ENCODE results near the gene FAM187B.
"Not testable (repeated sequence)": the region's sequence is repeated elsewhere in the genome, so short reads cannot be mapped to it uniquely, and the experiment has no call there.

Gene FAM187B

GRCh38 chr19:35199481-35199880, 29.1 kb downstream of the FAM187B start:
- no peak overlapping the region for H3K27ac ChIP-seq (ENCODE audit: low read depth, low read length)

GRCh38 chr19:35196861-35197260, 31.7 kb downstream of the FAM187B start:
- not testable (repeated sequence) for H3K4me1 ChIP-seq (ENCODE audit: control insufficient read depth in 1 of 2, insufficient read depth in 2 of 2, low read length in 2 of 2); H3K36me3 ChIP-seq (ENCODE audit: control insufficient read depth in 1 of 2, insufficient read depth in 2 of 2, low read length in 2 of 2); H3K9me3 ChIP-seq (ENCODE audit: control insufficient read depth in 1 of 2, low read length in 2 of 2); H3K9ac ChIP-seq (ENCODE audit: low read depth in 1 of 2, low read length in 2 of 2); H3K27ac ChIP-seq (ENCODE audit: low read depth, low read length); H3K4me3 ChIP-seq (ENCODE audit: low read depth in 1 of 2, low read length in 2 of 2); H3K27me3 ChIP-seq (ENCODE audit: control insufficient read depth in 1 of 2, insufficient read depth in 2 of 2, low read length in 2 of 2)

More at GRCh38 chr19:35199481-35199880, 29.1 kb downstream of the FAM187B start:
- Histone ChIP-seq H3K27me3 (ENCODE audit: control insufficient read depth in 1 of 2, insufficient read depth in 2 of 2, low read length in 2 of 2) (no peaks in the 10 kb centered on the region), H3K36me3 (ENCODE audit: control insufficient read depth in 1 of 2, insufficient read depth in 2 of 2, low read length in 2 of 2) (no peaks in the 10 kb centered on the region), H3K9ac (ENCODE audit: low read depth in 1 of 2, low read length in 2 of 2) (no peak overlapping the region), H3K4me3 (ENCODE audit: low read depth in 1 of 2, low read length in 2 of 2) (no peak overlapping the region), H3K4me1 (ENCODE audit: control insufficient read depth in 1 of 2, insufficient read depth in 2 of 2, low read length in 2 of 2) (no peaks in the 10 kb centered on the region), H3K9me3 (ENCODE audit: control insufficient read depth in 1 of 2, low read length in 2 of 2) (no peaks in the 10 kb centered on the region)

DNA sequence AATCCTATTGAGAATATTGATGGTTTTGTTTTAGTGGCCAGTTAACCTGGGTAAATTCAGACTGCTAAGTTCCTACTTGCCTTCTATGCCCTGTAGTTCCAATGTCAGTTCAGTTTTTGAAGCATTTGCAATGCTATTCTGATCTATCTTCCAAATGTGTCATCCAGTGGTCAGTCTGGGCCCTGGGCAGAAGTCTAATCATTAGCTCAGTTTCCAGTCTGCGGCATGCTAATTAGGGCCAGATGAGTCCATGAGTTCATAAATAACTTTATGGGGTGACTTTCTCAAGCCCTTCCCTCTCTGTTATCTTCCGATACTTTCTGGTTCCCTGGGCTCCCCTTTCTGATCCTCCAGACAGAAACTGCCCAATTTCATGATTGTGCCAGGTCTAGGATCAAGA, 32.7 kb downstream of the FAM187B start:
- H3K4me1 ChIP-seq (ENCODE audit: control insufficient read depth in 1 of 2, insufficient read depth in 2 of 2, low read length in 2 of 2) = no peaks in the 10 kb centered on the region
- H3K36me3 ChIP-seq (ENCODE audit: control insufficient read depth in 1 of 2, insufficient read depth in 2 of 2, low read length in 2 of 2) = no peaks in the 10 kb centered on the region
- no peak overlapping the region for H3K9ac ChIP-seq (ENCODE audit: low read depth in 1 of 2, low read length in 2 of 2)
- no peak overlapping the region for H3K4me3 ChIP-seq (ENCODE audit: low read depth in 1 of 2, low read length in 2 of 2)
- no peak overlapping the region for H3K27ac ChIP-seq (ENCODE audit: low read depth, low read length)
- H3K9me3 ChIP-seq (ENCODE audit: control insufficient read depth in 1 of 2, low read length in 2 of 2) = no peaks in the 10 kb centered on the region
- H3K27me3 ChIP-seq (ENCODE audit: control insufficient read depth in 1 of 2, insufficient read depth in 2 of 2, low read length in 2 of 2) = no peaks in the 10 kb centered on the region

DNA sequence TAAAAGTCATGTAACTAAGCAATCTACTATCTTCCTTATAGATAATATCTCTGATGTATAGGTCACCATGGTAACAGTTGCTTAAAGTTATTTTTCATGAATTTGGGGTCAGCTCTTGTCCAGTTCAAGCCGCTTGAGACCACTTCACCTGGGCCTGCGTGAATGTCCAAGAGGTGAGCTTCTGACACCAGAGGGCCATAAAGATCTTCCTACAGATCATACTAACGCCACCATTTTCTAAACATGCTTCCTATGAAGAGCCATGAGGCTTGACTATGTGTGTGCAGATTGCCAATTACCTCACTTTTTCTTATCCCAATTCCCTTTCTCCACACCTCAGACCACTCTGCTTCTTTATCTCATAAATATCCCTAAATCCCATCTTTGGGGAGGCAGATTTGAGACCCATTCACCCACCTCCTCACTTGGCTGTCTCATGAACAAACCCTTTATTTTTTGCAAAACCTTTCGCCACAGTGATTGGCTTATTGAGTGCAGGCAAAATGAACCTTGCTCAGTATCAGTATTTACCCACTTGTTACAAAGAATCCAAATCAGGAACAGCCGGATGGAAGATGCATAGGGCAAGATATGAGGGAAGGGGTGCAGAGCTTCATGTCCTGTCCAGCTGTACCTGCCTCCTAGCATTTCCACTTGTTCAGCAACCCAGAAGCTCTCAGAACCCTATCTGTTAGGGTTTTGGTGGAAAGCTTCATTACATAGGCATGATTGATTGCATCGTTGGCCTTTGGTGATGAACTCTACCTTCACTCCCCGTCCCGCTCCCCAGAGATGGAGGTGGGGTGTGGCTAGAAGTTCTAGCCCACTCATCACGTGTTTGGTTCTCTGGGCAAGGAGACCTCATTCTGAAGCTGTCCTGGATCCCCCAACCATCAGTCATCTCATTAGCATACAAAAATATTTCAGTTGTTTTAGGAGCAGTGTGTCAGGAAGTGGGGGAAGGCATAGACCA, 34.2 kb downstream of the FAM187B start:
- no peaks in the 10 kb centered on the region for H3K9me3 ChIP-seq (ENCODE audit: control insufficient read depth in 1 of 2, low read length in 2 of 2)
- H3K27me3 ChIP-seq (ENCODE audit: control insufficient read depth in 1 of 2, insufficient read depth in 2 of 2, low read length in 2 of 2) = no peaks in the 10 kb centered on the region
- H3K4me1 ChIP-seq (ENCODE audit: control insufficient read depth in 1 of 2, insufficient read depth in 2 of 2, low read length in 2 of 2) = no peaks in the 10 kb centered on the region
- no peak overlapping the region for H3K4me3 ChIP-seq (ENCODE audit: low read depth in 1 of 2, low read length in 2 of 2)
- H3K36me3 ChIP-seq (ENCODE audit: control insufficient read depth in 1 of 2, insufficient read depth in 2 of 2, low read length in 2 of 2) = no peaks in the 10 kb centered on the region
- no peak overlapping the region for H3K27ac ChIP-seq (ENCODE audit: low read depth, low read length)
- H3K9ac ChIP-seq (ENCODE audit: low read depth in 1 of 2, low read length in 2 of 2) = no peak overlapping the region

DNA sequence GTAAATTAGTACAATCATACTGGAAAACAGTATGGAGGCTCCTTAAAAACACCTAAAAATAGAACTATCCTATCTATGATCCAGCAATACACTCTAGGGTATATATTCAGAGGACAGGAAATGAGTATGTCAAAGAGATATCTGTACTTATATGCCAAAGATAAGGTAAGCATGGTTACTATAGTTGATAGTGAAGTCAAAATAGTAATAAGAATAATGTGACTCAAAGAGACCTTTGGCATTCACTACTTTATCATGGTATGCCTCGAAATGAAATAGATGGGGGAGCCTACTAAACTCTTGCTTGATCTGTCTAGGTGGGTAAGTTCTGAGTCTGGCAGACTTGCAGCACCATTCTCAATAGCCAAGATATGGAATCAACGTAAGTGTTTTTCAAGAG, 43.7 kb downstream of the FAM187B start:
- Histone ChIP-seq H3K4me3 (ENCODE audit: low read depth in 1 of 2, low read length in 2 of 2) (no peak overlapping the region), H3K9me3 (ENCODE audit: control insufficient read depth in 1 of 2, low read length in 2 of 2) (no peaks in the 10 kb centered on the region), H3K27me3 (ENCODE audit: control insufficient read depth in 1 of 2, insufficient read depth in 2 of 2, low read length in 2 of 2) (no peaks in the 10 kb centered on the region), H3K36me3 (ENCODE audit: control insufficient read depth in 1 of 2, insufficient read depth in 2 of 2, low read length in 2 of 2) (no peaks in the 10 kb centered on the region), H3K27ac (ENCODE audit: low read depth, low read length) (no peak overlapping the region), H3K9ac (ENCODE audit: low read depth in 1 of 2, low read length in 2 of 2) (no peak overlapping the region), H3K4me1 (ENCODE audit: control insufficient read depth in 1 of 2, insufficient read depth in 2 of 2, low read length in 2 of 2) (no peaks in the 10 kb centered on the region)

- Histone ChIP-seq H3K9me3 (ENCODE audit: control insufficient read depth in 1 of 2, low read length in 2 of 2) (no peaks in the 10 kb centered on the region), H3K36me3 (ENCODE audit: control insufficient read depth in 1 of 2, insufficient read depth in 2 of 2, low read length in 2 of 2) (no peaks in the 10 kb centered on the region), H3K27ac (ENCODE audit: low read depth, low read length) (no peak overlapping the region), H3K27me3 (ENCODE audit: control insufficient read depth in 1 of 2, insufficient read depth in 2 of 2, low read length in 2 of 2) (no peaks in the 10 kb centered on the region), H3K9ac (ENCODE audit: low read depth in 1 of 2, low read length in 2 of 2) (no peak overlapping the region), H3K4me3 (ENCODE audit: low read depth in 1 of 2, low read length in 2 of 2) (no peak overlapping the region), H3K4me1 (ENCODE audit: control insufficient read depth in 1 of 2, insufficient read depth in 2 of 2, low read length in 2 of 2) (no peaks in the 10 kb centered on the region)
Observed at GRCh38 chr19:35184267-35184666, 44.3 kb downstream of the FAM187B start.

DNA sequence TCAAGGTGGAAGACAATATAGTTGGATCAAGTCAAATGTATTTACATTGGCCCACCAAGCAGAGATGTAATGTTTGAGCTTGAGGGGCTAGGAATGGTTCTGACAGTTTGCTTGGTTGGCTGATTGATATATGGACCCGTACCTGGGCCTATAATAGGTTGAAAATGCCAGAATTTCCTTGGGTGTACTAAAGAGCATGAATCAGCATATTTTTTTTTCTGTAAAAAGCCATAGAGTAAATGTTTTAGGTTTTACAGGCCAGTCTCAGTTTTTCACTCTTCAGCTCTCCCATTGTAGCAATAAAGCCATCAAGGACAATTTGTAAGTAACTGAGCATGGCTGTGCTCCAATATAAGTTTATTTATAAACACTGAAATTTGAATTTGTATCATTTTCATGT, 47.2 kb downstream of the FAM187B start:
- Histone ChIP-seq H3K9ac (ENCODE audit: low read depth in 1 of 2, low read length in 2 of 2) (no peak overlapping the region), H3K27me3 (ENCODE audit: control insufficient read depth in 1 of 2, insufficient read depth in 2 of 2, low read length in 2 of 2) (no peaks in the 10 kb centered on the region), H3K9me3 (ENCODE audit: control insufficient read depth in 1 of 2, low read length in 2 of 2) (no peaks in the 10 kb centered on the region), H3K36me3 (ENCODE audit: control insufficient read depth in 1 of 2, insufficient read depth in 2 of 2, low read length in 2 of 2) (no peaks in the 10 kb centered on the region), H3K4me3 (ENCODE audit: low read depth in 1 of 2, low read length in 2 of 2) (no peak overlapping the region), H3K27ac (ENCODE audit: low read depth, low read length) (no peak overlapping the region), H3K4me1 (ENCODE audit: control insufficient read depth in 1 of 2, insufficient read depth in 2 of 2, low read length in 2 of 2) (no peaks in the 10 kb centered on the region)

DNA sequence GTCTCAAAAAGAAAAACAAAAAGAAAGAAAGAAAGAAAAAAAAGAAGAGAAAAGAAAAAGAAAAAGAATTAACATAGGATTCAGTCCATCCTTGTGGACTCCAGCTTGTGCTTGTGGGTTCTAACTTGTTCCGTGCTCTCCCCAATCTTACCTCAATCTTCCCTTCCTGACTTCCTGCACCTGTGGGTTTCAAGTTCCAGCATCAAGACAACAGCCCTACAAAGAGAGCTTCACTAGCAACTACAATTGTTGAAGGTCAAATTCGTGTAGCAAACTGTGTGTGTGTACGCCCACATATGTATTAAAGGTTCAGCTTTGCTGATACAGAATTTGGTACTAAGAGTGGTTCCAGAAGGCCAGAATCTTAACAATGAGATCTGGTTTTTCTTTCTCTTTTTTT, 48.7 kb downstream of the FAM187B start:
- no peak overlapping the region for H3K27ac ChIP-seq (ENCODE audit: low read depth, low read length)
- H3K9ac ChIP-seq (ENCODE audit: low read depth in 1 of 2, low read length in 2 of 2) = no peak overlapping the region
- H3K4me3 ChIP-seq (ENCODE audit: low read depth in 1 of 2, low read length in 2 of 2) = no peak overlapping the region
- H3K4me1 ChIP-seq (ENCODE audit: control insufficient read depth in 1 of 2, insufficient read depth in 2 of 2, low read length in 2 of 2) = no peaks in the 10 kb centered on the region
- H3K9me3 ChIP-seq (ENCODE audit: control insufficient read depth in 1 of 2, low read length in 2 of 2) = no peaks in the 10 kb centered on the region
- no peaks in the 10 kb centered on the region for H3K36me3 ChIP-seq (ENCODE audit: control insufficient read depth in 1 of 2, insufficient read depth in 2 of 2, low read length in 2 of 2)
- no peaks in the 10 kb centered on the region for H3K27me3 ChIP-seq (ENCODE audit: control insufficient read depth in 1 of 2, insufficient read depth in 2 of 2, low read length in 2 of 2)

GRCh38 chr19:35178701-35179100, 49.8 kb downstream of the FAM187B start:
- H3K27me3 ChIP-seq (ENCODE audit: control insufficient read depth in 1 of 2, insufficient read depth in 2 of 2, low read length in 2 of 2) = no peaks in the 10 kb centered on the region
- no peaks in the 10 kb centered on the region for H3K9me3 ChIP-seq (ENCODE audit: control insufficient read depth in 1 of 2, low read length in 2 of 2)
- no peaks in the 10 kb centered on the region for H3K4me1 ChIP-seq (ENCODE audit: control insufficient read depth in 1 of 2, insufficient read depth in 2 of 2, low read length in 2 of 2)
- no peak overlapping the region for H3K27ac ChIP-seq (ENCODE audit: low read depth, low read length)
- H3K4me3 ChIP-seq (ENCODE audit: low read depth in 1 of 2, low read length in 2 of 2) = no peak overlapping the region
- H3K9ac ChIP-seq (ENCODE audit: low read depth in 1 of 2, low read length in 2 of 2) = no peak overlapping the region
- H3K36me3 ChIP-seq (ENCODE audit: control insufficient read depth in 1 of 2, insufficient read depth in 2 of 2, low read length in 2 of 2) = no peaks in the 10 kb centered on the region

- no peaks in the 10 kb centered on the region for H3K9me3 ChIP-seq (ENCODE audit: control insufficient read depth in 1 of 2, low read length in 2 of 2)
- no peak overlapping the region for H3K4me3 ChIP-seq (ENCODE audit: low read depth in 1 of 2, low read length in 2 of 2)
- no peak overlapping the region for H3K27ac ChIP-seq (ENCODE audit: low read depth, low read length)
- H3K9ac ChIP-seq (ENCODE audit: low read depth in 1 of 2, low read length in 2 of 2) = no peak overlapping the region
- H3K27me3 ChIP-seq (ENCODE audit: control insufficient read depth in 1 of 2, insufficient read depth in 2 of 2, low read length in 2 of 2) = no peaks in the 10 kb centered on the region
- H3K36me3 ChIP-seq (ENCODE audit: control insufficient read depth in 1 of 2, insufficient read depth in 2 of 2, low read length in 2 of 2) = no peaks in the 10 kb centered on the region
- no peaks in the 10 kb centered on the region for H3K4me1 ChIP-seq (ENCODE audit: control insufficient read depth in 1 of 2, insufficient read depth in 2 of 2, low read length in 2 of 2)
Observed at GRCh38 chr19:35177377-35178274, 50.9 kb downstream of the FAM187B start.

All from duodenal mucosa (tissue), 2 donors.